Fibroblast of skin of abdomen (primary cell): ENCODE measurements around the gene CFAP99.

Experiments used
- DNase-seq: peaks from one replicate; pipeline ENCODE4 v3.0.0-alpha.2; 2013

CFAP99 gene

DNA sequence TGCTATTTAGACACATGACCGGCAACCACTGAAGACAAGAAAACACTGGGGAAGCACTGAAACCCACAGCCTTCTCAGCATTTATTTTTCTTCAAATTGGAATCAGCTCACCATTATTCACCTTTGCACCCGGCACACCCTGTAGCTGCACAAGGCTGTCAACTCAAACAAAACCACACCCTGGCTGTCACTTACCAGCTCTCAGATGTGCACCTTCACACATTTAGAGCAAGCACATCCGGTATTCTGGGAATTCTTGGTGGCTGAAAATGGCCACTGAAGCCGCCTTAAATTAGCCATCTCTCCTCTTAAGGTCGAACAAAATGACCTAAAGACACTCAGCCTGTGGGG lies 6.2 kb upstream of the CFAP99 start:
- no peak for DNase-seq

DNA sequence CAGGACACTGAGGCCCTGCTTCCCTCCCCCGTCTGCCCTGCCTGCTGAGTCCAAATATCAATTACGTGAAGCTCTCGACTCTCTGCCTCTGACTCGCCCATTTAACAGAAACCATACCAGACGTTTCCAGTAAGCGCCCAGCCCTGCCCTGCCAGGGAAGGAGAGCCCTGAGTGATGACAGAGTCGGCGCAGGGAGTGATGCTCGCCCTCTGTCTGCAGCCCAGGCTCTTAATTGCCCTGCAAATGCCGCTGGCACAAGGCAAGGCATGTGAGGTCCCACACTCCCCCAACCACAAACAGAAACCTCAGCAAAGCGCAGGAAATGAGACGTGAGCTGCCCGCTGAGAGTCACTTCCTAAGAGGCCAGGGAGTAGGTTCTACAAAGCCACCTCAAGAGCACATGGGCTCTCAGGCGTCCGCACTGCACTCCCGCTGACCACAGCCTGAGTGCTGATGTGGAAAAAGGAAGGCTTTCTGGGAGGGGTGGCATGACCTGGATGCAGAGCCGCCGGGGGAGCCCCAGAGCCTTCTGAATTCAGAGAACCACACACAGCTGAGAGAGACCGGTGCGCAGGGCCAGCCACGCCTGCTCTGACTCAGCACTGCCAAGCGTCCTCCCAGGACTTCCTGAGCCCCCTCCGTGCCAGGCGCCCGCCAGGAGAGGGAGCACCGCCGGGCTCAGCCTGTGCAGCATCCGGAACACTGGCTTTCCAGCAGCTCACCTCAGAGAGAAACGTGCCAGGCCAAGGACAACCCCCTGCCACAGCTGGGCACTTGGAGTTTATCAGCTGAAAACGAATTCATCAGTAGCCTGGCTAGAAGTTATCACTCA lies 5.7 kb upstream of the CFAP99 start:
- peak; percentile 75 for DNase-seq

DNA sequence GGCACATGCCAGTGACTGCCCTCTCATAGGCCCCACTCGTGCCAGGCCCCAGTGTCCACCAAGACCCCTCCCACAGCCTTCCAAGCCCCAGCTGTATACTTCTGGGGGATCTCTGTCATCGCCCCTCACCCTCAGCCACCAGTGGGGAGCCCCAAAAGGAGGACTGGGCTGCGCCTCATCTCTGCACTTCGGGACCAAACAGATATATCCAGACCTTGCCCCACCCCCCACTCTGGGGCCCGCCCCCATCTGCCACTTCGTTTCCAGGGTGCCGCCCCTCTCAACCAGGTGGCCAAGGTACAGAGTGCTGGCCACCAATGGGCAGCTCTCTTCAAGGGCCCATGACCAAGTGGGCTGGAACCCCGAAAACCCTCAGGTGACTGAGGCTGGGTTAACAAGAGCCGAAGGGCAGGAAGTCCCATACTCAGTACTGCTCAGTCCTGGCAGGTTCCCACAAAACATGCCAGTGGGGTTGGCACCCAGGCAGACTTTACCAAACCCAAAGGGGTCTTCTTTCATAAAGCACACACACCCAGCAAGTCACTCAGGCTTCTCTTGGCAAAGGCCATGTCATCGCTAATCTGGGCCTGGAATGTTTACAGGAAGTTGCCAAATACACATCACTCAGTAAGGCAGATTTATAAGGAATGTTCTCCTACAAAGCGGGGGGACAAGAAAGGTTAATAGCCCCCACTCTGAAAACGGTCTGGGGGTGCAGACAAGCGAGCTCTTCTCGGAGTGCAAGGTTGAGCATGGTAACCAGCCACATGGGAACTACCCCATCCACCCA lies 4.7 kb upstream of the CFAP99 start:
- DNase-seq: no peak

DNA sequence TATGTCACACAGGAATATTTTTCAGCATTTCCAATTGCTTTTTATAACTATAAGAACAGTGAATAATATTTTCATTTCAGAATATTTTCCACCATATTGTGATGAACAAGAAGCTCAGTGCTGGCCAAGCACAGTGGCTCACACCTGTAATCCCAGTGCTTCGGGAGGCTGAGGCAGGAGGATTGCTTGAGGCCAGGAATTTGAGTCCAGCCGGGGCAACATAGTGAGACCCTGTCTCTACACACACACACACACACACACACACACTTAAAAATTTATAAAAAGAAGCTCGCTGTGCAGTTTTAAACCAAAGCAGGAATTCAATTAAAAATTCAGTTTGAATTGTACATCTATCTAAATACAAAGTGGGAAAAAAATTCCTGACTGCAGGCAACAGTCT lies 3.5 kb upstream of the CFAP99 start:
- no peak for DNase-seq

DNA sequence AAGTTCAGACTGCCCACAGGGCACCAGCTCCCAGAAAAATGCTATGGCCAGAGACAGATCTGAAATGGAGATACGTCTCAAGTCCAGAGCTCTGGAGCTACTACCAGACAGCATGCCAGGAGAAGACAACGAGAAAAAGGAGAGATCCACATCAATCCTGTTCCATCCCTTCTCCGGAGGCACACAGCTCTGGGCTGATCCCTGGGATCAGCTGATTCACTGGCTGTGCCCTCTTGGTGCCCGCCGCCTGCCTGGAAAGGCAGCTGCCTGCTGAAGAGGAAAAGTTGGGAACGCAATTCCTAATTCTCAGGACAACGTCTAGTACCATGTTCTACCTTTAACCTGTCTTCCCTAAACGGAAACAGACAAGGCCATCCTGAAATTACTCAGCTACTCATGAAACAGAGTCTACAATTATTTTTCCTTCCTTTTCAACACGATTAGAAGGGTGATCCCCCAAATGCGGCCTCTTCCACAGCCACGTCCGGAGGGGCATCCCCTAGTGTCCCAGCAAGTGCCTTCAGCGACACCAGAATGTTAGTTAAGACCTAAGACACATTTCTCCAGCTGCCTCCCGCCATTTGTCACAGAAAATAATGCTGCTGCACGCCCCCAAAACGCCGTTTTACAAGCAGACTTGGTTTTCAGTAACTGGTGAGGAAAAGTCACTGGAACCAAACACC lies 2.7 kb upstream of the CFAP99 start:
- no peak for DNase-seq

DNA sequence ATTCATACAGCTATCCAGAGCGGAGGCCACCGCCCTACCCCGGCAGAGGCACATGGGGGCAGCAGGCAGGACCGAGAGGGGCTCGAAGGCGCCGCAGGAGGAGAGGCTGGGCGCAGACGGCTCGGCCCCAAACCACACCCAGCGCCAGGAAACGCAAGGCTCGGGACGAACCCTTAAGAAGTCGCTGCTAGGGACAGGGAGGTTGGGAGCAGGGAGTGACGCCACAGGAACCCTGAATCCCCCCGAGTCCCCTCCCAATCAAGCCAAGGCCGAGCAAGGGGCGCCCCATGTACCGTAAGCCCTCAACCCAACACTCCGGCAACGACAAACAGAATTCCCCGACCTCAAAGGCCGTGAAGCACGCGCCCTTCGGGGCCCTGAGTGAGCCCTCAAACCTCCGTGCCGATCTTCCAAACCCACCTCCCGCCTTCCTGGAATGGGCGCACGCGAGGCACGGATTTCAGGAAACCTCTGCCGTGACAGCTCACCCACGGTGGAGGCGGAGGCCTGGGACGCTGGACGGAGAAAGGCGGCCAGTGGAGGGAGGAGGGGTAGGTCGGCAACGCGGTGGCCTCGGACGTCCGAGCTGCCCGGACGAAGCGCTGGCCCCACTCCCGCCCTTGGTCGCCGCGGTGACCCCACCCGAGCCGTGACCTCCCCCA lies 2.1 kb upstream of the CFAP99 start:
- no peak for DNase-seq

DNA sequence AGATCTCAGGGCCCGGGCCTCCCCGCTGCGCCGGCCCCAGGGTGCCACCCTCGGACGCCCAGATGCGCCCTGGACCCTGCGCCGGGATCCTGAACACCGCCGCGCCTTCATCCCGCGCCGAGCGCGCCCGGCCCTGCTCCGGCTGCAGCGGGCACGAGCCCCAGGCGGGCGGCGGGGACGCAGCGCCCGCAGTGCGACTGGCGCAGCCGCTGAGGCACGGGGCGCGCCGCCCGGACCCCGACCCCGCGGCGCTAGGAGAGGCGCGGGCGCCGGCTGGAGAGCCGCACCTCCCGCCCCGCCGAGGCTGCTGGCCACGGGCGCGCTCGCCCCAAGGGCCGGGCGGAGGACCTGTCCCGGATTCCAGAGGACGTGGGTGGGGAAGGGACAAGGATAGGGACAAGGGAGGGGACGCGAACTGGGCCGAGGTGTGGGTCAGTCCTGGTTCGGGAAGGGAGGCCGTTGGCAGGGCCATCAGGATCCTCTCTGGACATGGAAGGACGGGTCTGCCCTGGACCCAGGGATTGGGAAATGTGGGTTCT lies 1.5 kb upstream of the CFAP99 start:
- no peak for DNase-seq

DNA sequence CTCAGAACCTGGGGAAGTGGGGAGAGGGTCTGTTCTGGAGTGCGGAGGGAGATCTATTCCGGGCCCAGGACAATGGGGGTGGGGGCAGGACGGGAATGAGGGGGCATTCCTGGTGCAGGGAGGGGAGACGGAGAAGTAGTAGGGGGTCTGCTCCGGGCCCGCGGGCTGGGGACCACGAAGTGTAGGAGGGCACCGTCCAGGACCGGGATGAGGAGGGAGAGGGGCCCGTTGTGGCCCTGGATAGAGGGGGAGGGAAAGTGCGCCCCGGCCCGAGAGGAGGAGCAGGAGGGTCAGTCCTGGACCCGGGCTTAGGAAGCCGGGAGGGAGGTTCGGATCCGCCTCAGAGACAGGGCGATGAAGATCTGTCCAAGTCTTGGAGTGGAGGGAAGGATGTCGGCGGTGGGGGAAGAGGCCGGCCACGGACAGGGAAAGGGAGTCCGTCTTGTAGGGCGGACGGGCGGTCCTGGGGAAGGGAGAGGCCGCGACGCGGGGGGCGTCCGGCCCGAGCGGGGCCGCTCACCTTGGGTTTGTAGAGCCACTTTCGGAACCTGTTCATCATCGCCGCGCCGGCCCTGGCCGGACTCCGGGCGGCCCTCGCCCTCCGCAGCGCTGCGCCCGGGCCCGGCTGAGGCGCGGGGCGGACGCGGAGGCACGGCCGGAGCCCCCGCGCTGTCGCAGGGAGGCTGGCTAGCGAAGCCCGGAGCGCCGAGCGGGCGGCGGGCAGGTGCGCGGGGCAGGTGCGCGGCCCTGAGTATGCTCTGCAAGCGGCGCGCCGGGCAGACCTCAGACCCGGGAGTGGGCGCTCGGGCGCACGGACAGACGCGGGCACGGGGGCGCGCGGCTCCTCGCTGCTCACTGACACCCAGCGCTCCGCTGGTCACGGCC lies 748 bp upstream of the CFAP99 start, which contains the start of gene ZFYVE28:
ZFYVE28 (minus strand) TSS at position 881 of the 885 bp plus-strand sequence; CDS start at position 559, 322 bp downstream.
- DNase-seq: no peak

DNA sequence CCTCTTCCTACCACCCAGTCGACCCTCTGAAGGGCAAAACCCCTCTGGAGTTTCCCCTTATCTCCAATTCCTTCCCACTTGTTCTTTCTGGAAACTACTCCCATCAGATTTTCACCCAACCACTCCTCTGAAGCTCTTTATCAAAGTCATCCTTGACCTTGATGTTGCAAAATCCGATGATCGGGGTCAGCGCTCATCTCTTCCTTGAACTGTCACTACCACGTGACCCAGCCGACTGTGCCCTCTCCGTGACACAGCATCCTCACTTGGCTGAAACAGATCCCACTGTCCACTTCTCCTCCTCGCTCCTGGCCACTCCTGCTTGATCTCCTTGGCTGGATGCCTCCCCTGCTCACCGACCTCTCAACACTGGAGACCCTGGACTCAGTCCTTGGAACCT lies 1.1 kb downstream of the CFAP99 start:
- DNase-seq: no peak

DNA sequence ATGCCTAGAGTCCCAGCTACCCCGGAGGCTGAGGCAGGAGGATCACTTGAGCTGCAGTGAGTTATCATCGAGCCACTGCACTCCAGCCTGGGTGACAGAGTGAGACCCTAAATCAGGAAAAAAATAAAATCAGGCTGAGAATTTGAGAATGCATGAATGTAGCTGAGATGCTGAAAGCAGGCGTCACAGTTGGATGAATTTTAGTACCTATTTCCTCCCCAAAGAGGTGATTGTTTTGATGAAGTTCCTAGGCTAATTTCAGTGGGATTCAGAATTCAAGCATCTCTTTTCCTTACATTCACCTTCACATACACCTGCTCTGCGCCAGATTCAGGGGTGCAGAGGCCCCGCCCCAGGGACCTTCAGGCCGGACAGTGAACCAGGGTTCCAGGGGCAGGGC lies 3.2 kb downstream of the CFAP99 start:
- DNase-seq: no peak

DNA sequence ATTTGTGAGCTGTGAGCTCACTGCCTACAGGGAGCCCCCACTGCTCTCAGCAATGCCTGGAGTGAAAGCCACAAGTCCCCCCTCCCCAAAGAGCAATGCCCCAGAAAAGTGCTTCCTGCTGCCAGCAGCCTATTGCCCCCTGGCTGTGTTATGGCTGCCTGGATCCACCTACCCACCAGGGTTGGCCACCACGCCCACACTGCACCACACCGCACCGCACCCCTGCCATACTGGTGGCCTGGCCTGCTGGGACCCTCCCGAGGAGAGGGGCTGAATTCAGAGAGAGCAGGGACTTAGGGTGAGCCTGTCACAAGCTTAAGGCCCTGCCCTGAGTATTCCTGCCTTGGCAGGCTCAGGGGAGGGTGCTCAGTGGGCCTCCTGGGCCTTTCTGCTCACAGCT lies 4.3 kb downstream of the CFAP99 start:
- DNase-seq: no peak

DNA sequence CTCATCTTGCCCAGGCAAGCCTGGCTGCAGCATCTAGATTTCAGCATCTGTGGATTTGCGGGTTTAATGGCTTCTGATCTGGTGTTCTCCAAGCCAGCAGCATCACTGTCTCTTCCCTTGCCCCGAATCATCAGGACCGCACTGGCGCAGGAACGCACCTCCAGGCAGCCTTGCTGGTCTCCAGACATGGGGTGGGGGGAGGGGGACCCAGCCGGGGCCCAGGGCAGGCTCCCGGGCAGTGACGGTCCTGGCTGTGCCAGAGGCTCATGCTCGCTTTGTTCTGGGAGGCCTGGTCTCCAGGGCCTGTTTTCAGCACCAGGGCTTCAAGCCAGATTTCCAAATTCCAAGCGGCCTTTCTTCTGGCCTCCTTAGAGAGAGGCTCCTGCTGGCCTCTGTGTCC lies 4.9 kb downstream of the CFAP99 start:
- DNase-seq: no peak

DNA sequence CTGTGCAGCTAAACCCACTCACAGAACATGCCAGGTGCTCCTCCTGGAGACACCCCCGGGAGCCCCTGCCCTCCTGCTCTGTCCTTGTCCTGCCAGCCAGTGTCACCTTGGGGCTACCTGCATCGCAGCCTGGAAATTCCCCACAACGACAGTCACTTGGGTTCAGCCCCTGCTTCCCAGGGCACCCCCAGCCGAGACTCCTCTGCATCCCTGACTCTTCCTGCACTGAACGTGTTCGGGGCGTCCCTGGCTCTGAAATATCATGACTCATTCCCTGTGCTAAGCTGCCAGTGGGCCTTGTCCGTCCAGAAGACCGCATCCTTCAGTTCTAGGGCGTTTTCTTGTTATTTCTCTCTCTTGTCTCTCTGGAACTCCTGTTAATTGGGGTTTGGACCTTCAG lies 5.8 kb downstream of the CFAP99 start:
- DNase-seq: no peak

DNA sequence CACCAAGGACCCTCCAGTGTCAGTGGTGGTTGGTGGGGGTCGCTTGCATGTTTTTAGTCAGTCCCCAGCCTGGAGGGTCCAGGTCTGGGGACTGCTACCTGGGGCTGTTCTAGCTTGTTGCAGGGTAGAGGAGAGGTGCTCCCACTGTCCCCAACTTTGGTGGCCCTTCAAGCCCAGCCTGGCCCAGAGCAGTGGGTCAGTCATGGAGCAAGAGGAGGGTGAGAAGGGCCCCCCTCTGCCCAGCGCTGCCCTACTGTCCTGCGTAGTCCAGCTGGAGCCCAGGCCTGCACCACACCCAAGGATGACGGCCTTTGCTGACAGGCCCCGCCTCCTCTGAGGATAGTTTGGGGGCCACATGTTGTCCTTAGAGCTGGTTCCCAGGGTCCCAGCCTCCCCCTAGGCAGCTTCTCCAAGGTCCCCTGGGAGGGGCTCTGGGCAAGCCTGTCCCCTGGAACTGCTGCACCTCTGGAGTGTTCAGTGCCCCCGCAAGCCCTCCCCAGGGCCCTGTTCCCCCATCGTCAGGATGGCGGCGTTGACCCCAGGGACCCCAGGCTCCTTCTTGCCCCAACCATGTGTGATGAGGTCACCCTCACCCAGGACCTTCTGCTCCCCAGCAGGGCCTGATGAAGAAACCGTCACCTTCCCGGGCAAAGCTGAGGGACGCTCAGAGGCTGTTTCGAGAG lies 6.8 kb downstream of the CFAP99 start:
- no peak for DNase-seq

DNA sequence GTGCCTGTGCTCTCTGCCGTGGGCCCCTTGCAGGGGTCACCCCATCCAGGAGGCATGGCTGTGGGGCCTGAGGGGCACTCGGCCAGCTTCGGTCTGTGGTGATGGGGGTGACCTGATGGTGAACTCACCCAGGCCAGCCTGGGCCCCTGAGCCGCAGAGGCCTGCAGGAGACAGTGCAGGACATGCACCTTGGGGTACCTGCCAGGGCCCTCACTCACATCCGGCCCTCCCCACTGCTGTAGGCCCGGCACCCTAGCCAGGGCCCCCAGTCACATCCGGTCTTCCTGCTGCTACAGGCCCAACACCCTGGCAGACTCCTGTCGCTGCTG lies 7.3 kb downstream of the CFAP99 start:
- DNase-seq: no peak

DNA sequence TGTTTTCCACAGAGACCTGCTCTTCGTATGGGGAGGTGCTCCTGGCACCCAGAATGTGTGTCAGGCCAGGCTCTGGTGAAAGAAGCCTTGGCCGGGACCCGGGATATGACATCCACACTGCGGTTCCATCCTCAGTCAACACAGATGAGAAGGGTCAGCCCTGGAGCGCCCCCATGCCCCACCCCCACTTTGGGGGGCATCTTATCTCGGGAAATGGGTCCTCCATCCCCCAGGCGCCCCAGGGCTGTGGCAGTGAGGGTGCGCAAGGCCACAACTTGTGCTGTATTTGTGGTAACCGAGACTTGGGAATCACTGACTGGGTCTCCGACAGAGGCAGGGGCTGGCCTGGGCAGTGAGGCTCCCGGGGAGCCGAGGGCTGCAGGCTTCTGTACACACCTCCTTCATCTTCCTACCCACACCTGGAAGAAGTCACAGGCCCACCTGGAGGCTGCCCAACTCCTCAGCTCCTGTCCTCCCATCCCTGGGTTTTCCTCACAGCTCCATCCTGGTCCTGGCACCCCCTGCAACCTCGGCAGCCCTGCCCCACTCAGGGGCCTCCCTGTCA lies 8.0 kb downstream of the CFAP99 start:
- no peak for DNase-seq

DNA sequence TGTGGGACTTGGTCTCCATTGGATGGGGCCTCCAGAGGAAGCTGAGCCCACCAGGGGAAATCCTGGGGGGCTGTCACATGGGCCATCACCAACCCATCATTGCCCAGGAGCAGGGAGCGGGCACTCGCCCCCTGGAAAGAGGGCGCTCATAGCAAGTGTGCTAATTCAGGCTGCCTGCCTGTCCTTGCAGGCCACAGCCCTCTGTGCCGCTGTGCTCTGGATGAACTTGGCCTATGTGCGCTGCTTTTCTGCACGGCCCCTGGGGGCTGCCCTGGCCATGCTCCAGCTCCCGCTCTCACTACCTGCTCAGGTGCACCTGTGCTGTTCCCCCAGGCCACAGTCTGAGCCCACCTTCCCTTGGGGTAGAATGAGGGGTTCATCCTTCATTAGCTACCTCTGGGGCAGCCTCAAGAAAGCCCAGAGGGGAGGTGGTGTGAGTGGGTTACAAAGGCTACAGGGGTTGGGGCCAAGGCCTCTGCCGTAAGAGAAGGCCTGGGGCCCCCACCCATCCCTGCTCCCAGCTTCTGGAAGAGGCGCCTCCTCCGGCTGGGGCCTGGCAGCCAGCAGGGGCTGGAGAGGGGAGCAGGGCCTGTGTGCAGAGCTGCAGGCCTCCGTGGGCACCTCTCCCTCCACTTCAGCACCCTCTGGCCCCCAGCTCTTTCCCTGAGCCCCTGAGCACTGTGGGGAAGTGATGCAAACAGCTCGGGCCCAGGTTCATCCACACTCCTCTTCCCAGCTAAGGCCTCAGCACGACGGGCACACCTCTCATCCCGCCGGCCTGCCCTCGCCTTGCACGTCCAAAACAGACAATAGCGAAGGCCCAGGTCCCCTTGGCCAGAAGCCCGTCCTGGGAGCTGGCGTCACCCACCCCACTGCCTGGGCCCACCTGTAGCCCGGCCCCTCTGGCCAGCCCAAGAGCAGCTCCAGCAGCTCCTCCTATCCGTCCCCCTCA lies 8.9 kb downstream of the CFAP99 start:
- no peak for DNase-seq

DNA sequence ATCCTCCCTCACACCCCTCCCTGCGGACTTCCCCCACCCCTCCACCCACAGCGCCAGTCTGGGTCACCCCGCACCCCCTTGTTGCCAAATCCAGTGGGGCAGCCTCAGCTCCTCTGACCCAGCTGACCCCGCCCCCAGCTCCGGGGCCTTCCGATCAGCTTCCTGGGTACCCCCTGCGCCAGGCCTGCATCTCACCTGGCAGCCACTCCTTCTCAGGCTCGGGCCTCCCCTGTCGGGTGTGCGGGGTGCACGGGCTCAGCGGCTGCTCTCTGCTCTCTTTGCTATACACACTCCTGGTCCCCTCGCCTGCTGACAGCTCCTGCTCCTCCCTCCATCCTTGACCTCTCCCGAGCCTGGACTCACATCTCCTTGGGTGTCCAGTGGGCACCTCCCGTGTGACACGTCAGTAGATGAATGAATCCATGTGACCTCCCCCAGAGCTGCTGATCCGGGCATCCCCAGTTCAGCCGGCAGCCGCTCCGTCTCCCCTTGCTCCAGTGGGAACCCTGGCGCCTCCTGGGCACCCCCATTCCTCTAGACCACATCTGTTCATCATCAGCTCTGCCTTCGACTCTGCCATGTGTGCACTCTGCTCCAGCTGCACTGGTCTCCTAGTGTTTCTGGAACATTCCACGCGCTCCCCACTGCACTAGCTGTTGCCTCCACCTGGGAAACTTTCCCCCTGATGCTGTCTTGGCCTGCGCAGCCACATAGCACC lies 9.9 kb downstream of the CFAP99 start:
- DNase-seq: no peak
